ENCODE results near the gene SMG6.
"Not testable (repeated sequence)": the region's sequence is repeated elsewhere in the genome, so short reads cannot be mapped to it uniquely, and the experiment has no call there.

The SMG6 gene

GRCh38 chr17:2303204-2304188 is at the start of gene SMG6, which contains the start of gene SRR:
TSS of gene SMG6 (minus strand) at chr17:2303785. CDS start at chr17:2303720, 65 bp downstream.
TSS of gene SRR (plus strand) at chr17:2303950. CDS start at chr17:2315561, 11,611 bp downstream.
- peak; percentile 96 for DNase-seq (ENCODE audit: low read depth)

GRCh38 chr17:2351269-2351668 is 47.7 kb upstream of the SMG6 start:
- no peak for DNase-seq (ENCODE audit: low read depth)

GRCh38 chr17:2347805-2348685 is 44.5 kb upstream of the SMG6 start:
- DNase-seq (ENCODE audit: low read depth): no peak

- no peak for DNase-seq (ENCODE audit: low read depth)
Measured at GRCh38 chr17:2346475-2346874, 42.9 kb upstream of the SMG6 start.

- no peak for DNase-seq (ENCODE audit: low read depth)
Measured at GRCh38 chr17:2344528-2344927, 40.9 kb upstream of the SMG6 start.

GRCh38 chr17:2343421-2343820 is 39.8 kb upstream of the SMG6 start:
- peak; percentile 11 for DNase-seq (ENCODE audit: low read depth)

- no peak for DNase-seq (ENCODE audit: low read depth)
Measured at GRCh38 chr17:2338315-2338657, 34.7 kb upstream of the SMG6 start.

GRCh38 chr17:2337544-2338314 is 34.1 kb upstream of the SMG6 start:
- DNase-seq (ENCODE audit: low read depth): peak; percentile 48

GRCh38 chr17:2336852-2337543 is 33.4 kb upstream of the SMG6 start, which contains the start of gene SGSM2:
TSS of gene SGSM2 (plus strand) at chr17:2337501. CDS start at chr17:2337689, 188 bp downstream.
- peak; percentile 63 for DNase-seq (ENCODE audit: low read depth)

- peak; percentile 85 for DNase-seq (ENCODE audit: low read depth)
Measured at GRCh38 chr17:2336215-2336851, 32.7 kb upstream of the SMG6 start, which contains the start of gene TSR1. TSS of gene TSR1 (minus strand) at chr17:2336457. CDS start at chr17:2336427, 30 bp downstream.

GRCh38 chr17:2335726-2336214 is 32.2 kb upstream of the SMG6 start:
- DNase-seq (ENCODE audit: low read depth): no peak

- no peak for DNase-seq (ENCODE audit: low read depth)
Measured at GRCh38 chr17:2331303-2331702, 27.7 kb upstream of the SMG6 start.

GRCh38 chr17:2323629-2324314 is 20.2 kb upstream of the SMG6 start:
- no peak for DNase-seq (ENCODE audit: low read depth)

GRCh38 chr17:2321399-2321798 is 17.8 kb upstream of the SMG6 start:
- no peak for DNase-seq (ENCODE audit: low read depth)

GRCh38 chr17:2319051-2319450 is 15.5 kb upstream of the SMG6 start:
- no peak for DNase-seq (ENCODE audit: low read depth)

- DNase-seq (ENCODE audit: low read depth): no peak
Measured at GRCh38 chr17:2317796-2318195, 14.2 kb upstream of the SMG6 start.

- DNase-seq (ENCODE audit: low read depth): not testable (repeated sequence)
Measured at GRCh38 chr17:2316916-2317205, 13.3 kb upstream of the SMG6 start.

- DNase-seq (ENCODE audit: low read depth): no peak
Measured at GRCh38 chr17:2312736-2313135, 9.2 kb upstream of the SMG6 start.

GRCh38 chr17:2309338-2310154 is 6.0 kb upstream of the SMG6 start:
- DNase-seq (ENCODE audit: low read depth): no peak
